GM19239 (cell line): ENCODE data around the gene GJB2.

ENCODE experiments used
- DNase-seq: peaks from one replicate; pipeline ENCODE4 v3.0.0; 2011; ENCODE audit warnings: low spot score; ENCODE audit not compliant: insufficient read length
- FAIRE-seq: peaks from 2 replicates; lab custom pipeline; 2011; peaks lifted over from hg19 to GRCh38; lab: Jason Lieb, UNC

The GJB2 gene

GRCh38 chr13:20145521-20145920 is 47.2 kb downstream of the GJB2 start:
- DNase-seq (no peak), FAIRE-seq (no peak)

- no peak for FAIRE-seq
- DNase-seq, result no peak
Observed at GRCh38 chr13:20144141-20144850, 48.4 kb downstream of the GJB2 start.

- DNase-seq, result no peak
- no peak for FAIRE-seq
Observed at GRCh38 chr13:20142927-20143480, 49.7 kb downstream of the GJB2 start.

- DNase-seq (no peak), FAIRE-seq (no peak)
Observed at GRCh38 chr13:20142023-20142926, 50.5 kb downstream of the GJB2 start.

GRCh38 chr13:20141238-20142022 is 51.3 kb downstream of the GJB2 start:
- DNase-seq, result no peak
- no peak for FAIRE-seq

GRCh38 chr13:20140487-20140886 is 52.3 kb downstream of the GJB2 start:
- FAIRE-seq (no peak), DNase-seq (no peak)

GRCh38 chr13:20137875-20138274 is 54.9 kb downstream of the GJB2 start:
- no peak for FAIRE-seq

More at GRCh38 chr13:20137875-20138274, 54.9 kb downstream of the GJB2 start:
- no peak for DNase-seq
